ENCODE data around the gene CNPY1. TPM values are rescaled to one million over a fixed set of nuclear protein-coding genes. Genes with fewer than 3 reads are reported as not detected.

Gene CNPY1
- total and polyA plus RNA-seq, 9 of the 15 experiments (the other 6 are each of a cell fraction or from before 2014, with no cell fraction given), result not detected

- H3K27ac ChIP-seq (ENCODE audit: extremely low read depth, low read depth, low read length), result no peak overlapping the region
- no peaks in the 10 kb centered on the region for H3K79me2 ChIP-seq (ENCODE audit: control insufficient read depth, insufficient read depth, low read length)
- peaks cover 42 to 48% of the 10 kb centered on the region in 2 experiments for H3K27me3 ChIP-seq (ENCODE audit: control insufficient read depth in 2 of 2, insufficient read depth in 2 of 2, low read length in 2 of 2)
- intact Hi-C loops (cut with micrococcal nuclease) (no loop called here), in situ Hi-C loops (cut with MboI) (no loop called here)
- no TSS peak for BruUV-seq (replicated peaks)
- FAIRE-seq (no peak), ATAC-seq (no peak), DNase-seq (ENCODE audit: extremely low read depth in 1 of 4, low spot score in 3 of 4) (no peak)
- WGBS (ENCODE audit: insufficient coverage, low coverage, missing lambda C conversion rate), result 2% methylated on average over 29 of the region's 29 CpGs
- no peak overlapping the region for H3K4me2 ChIP-seq (ENCODE audit: insufficient read depth, low read length)
- H3K4me1 ChIP-seq (replicated peaks in 1 of 2; ENCODE audit: control insufficient read depth in 2 of 2, insufficient read depth in 2 of 2, low read length in 2 of 2), result peaks cover 0 to 7% of the 10 kb centered on the region in 2 experiments; a peak in 1 of 5 replicates
- H3K9me3 ChIP-seq (replicated peaks; ENCODE audit: control insufficient read depth, insufficient read depth, low read depth, low read length), result no peaks in the 10 kb centered on the region
- no peak overlapping the region for H2AFZ ChIP-seq (ENCODE audit: low read depth, low read length)
- H3K9me1 ChIP-seq (ENCODE audit: control insufficient read depth, insufficient read depth, low read length), result no peaks in the 10 kb centered on the region
- H3K36me3 ChIP-seq (ENCODE audit: control insufficient read depth, insufficient read depth, low read length), result no peaks in the 10 kb centered on the region
- no peak overlapping the region for H3K9ac ChIP-seq (ENCODE audit: insufficient read depth in 1 of 2, low read depth in 2 of 2, low read length in 2 of 2)
- CTCF ChIA-PET (ENCODE audit: low intra/inter-chr PET ratio), result no interaction called here
- H4K20me1 ChIP-seq (replicated peaks; ENCODE audit: control insufficient read depth, insufficient read depth, low read length), result 0 out of 2 replicates have a peak, but pooled peaks cover 3% of the 10 kb centered on the region
- POLR2A ChIA-PET, result no interaction called here
- H3K4me3 ChIP-seq, result no peak overlapping the region
- TF ChIP-seq HNRNPUL1 (IDR thresholded peaks at IDR 0.05; ENCODE audit: low read length) (no peak), RBM14 (IDR thresholded peaks at IDR 0.05; ENCODE audit: borderline replicate concordance, insufficient read depth, low read depth, low read length) (no peak), SMARCB1 (IDR thresholded peaks at IDR 0.05; ENCODE audit: insufficient read length, low read depth) (no peak), PRPF4 (IDR thresholded peaks at IDR 0.05; ENCODE audit: insufficient read depth, low read depth, low read length, poor library complexity, severe bottlenecking) (no peak), HSF4 (CRISPR knock-in tag; IDR thresholded peaks at IDR 0.05; ENCODE audit: borderline replicate concordance) (no peak), SMAD1 (IDR thresholded peaks at IDR 0.05; ENCODE audit: low read depth, low read length, partially characterized antibody) (no peak), CEBPG (CRISPR knock-in tag; IDR thresholded peaks at IDR 0.05) (no peak), CEBPG (tag; conservative IDR thresholded peaks at IDR 0.05 in 1 of 2, IDR thresholded peaks at IDR 0.05 in 1 of 2) (peak in 1 of 2 experiments; percentile 23; a peak in 1 of 4 replicates), ZNF384 (IDR thresholded peaks at IDR 0.05; ENCODE audit: low read depth, low read length) (no peak), NR1H2 (CRISPR knock-in tag; IDR thresholded peaks at IDR 0.05) (no peak), ZNF316 (IDR thresholded peaks at IDR 0.05) (no peak), CBX8 (IDR thresholded peaks at IDR 0.05; ENCODE audit: borderline replicate concordance, extremely low read depth, low read depth, low read length, poor library complexity, severe bottlenecking) (peak; percentile 56), ZFP36 (IDR thresholded peaks at IDR 0.05; ENCODE audit: low read depth, low read length, partially characterized antibody) (peak; percentile 9), RHOXF2B (CRISPR knock-in tag; conservative IDR thresholded peaks at IDR 0.05) (no peak)
- TF ChIP-seq, protein P1, sequence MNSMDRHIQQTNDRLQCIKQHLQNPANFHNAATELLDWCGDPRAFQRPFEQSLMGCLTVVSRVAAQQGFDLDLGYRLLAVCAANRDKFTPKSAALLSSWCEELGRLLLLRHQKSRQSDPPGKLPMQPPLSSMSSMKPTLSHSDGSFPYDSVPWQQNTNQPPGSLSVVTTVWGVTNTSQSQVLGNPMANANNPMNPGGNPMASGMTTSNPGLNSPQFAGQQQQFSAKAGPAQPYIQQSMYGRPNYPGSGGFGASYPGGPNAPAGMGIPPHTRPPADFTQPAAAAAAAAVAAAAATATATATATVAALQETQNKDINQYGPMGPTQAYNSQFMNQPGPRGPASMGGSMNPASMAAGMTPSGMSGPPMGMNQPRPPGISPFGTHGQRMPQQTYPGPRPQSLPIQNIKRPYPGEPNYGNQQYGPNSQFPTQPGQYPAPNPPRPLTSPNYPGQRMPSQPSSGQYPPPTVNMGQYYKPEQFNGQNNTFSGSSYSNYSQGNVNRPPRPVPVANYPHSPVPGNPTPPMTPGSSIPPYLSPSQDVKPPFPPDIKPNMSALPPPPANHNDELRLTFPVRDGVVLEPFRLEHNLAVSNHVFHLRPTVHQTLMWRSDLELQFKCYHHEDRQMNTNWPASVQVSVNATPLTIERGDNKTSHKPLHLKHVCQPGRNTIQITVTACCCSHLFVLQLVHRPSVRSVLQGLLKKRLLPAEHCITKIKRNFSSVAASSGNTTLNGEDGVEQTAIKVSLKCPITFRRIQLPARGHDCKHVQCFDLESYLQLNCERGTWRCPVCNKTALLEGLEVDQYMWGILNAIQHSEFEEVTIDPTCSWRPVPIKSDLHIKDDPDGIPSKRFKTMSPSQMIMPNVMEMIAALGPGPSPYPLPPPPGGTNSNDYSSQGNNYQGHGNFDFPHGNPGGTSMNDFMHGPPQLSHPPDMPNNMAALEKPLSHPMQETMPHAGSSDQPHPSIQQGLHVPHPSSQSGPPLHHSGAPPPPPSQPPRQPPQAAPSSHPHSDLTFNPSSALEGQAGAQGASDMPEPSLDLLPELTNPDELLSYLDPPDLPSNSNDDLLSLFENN (IDR thresholded peaks at IDR 0.05; ENCODE audit: low read depth in 2 of 2, low read length in 2 of 2), result no peak
- TF ChIP-seq, protein P2, sequence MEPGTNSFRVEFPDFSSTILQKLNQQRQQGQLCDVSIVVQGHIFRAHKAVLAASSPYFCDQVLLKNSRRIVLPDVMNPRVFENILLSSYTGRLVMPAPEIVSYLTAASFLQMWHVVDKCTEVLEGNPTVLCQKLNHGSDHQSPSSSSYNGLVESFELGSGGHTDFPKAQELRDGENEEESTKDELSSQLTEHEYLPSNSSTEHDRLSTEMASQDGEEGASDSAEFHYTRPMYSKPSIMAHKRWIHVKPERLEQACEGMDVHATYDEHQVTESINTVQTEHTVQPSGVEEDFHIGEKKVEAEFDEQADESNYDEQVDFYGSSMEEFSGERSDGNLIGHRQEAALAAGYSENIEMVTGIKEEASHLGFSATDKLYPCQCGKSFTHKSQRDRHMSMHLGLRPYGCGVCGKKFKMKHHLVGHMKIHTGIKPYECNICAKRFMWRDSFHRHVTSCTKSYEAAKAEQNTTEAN (CRISPR knock-in tag; IDR thresholded peaks at IDR 0.05), result no peak
Observed at GRCh38 chr7:155508376-155509358, 37.7 kb downstream of the CNPY1 start.

Data from K562 (cell line).